Measurements from ENCODE around the gene TMEM161A. TPM values are rescaled to one million over a fixed set of nuclear protein-coding genes. Genes with fewer than 3 reads are reported as not detected.

TMEM161A gene
- total and polyA plus RNA-seq, 2 of the 13 experiments (the other 11 are each of a cell fraction or from before 2014, with no cell fraction given): 25.9 to 31.4 TPM

- H3K4me1 ChIP-seq (ENCODE audit: insufficient read depth, low read length): peaks cover 7% of the 10 kb centered on the region
- ChIA-PET POLR2A (interaction anchor here (1.1 kb wide), 1 partner anchor 28 kb away, joined by 3 read pairs; the partner anchor contains the start of gene MEF2B), CTCF (ENCODE audit: low intra/inter-chr PET ratio, low total read pairs) (interaction anchor here (0.6 kb wide), 1 partner anchor 53 kb away, joined by 3 read pairs; no protein-coding TSS in a partner anchor)
- DNase-seq (ENCODE audit: low spot score) (no peak), ATAC-seq (no peak), FAIRE-seq (no peak)
- H3K27ac ChIP-seq (ENCODE audit: extremely low read length, insufficient read depth, low read length): no peak overlapping the region
- no peak overlapping the region for H3K9ac ChIP-seq (ENCODE audit: insufficient read depth, low read depth, low read length)
- WGBS (ENCODE audit: low lambda C conversion rate): 83% methylated on average over 12 of the region's 12 CpGs
- intact Hi-C loops (cut with micrococcal nuclease; ENCODE audit: unreplicated experiment) (no loop called here), in situ Hi-C loops (cut with HindIII; ENCODE audit: extremely low pct_ligation_motif_present, low pct_unique_long_range_greater_than_20kb) (loop anchor here (5.0 kb wide), 1 partner anchor 35 kb away; no protein-coding TSS in a partner anchor)
- no peak overlapping the region for H3K4me3 ChIP-seq (replicated peaks in 1 of 3; ENCODE audit: insufficient read depth in 1 of 3, low read depth in 2 of 3, low read length in 3 of 3)
- no peak overlapping the region for H3K4me2 ChIP-seq (ENCODE audit: low read depth, low read length)
- TF ChIP-seq STAT5B (CRISPR knock-in tag; IDR thresholded peaks at IDR 0.05) (no peak), ZNF256 (CRISPR knock-in tag; conservative IDR thresholded peaks at IDR 0.05) (no peak), DDIT3 (CRISPR knock-in tag; IDR thresholded peaks at IDR 0.05) (no peak), TSC22D2 (CRISPR knock-in tag; IDR thresholded peaks at IDR 0.05; ENCODE audit: borderline replicate concordance) (no peak), ZNF83 (CRISPR knock-in tag; IDR thresholded peaks at IDR 0.05; ENCODE audit: borderline replicate concordance) (no peak), ZKSCAN1 (IDR thresholded peaks at IDR 0.05; ENCODE audit: low read length) (no peak), ZNF737 (CRISPR knock-in tag; IDR thresholded peaks at IDR 0.05; ENCODE audit: borderline replicate concordance) (no peak), MYC (CRISPR knock-in tag; IDR thresholded peaks at IDR 0.05; ENCODE audit: borderline replicate concordance) (no peak), GFI1 (CRISPR knock-in tag; IDR thresholded peaks at IDR 0.05; ENCODE audit: borderline replicate concordance) (no peak), SP140L (CRISPR knock-in tag; IDR thresholded peaks at IDR 0.05; ENCODE audit: borderline replicate concordance) (no peak), ZFAT (CRISPR knock-in tag; conservative IDR thresholded peaks at IDR 0.05) (no peak), HNF4G (IDR thresholded peaks at IDR 0.05; ENCODE audit: borderline replicate concordance, low read depth, low read length) (no peak), HNF4G (CRISPR knock-in tag; IDR thresholded peaks at IDR 0.05; ENCODE audit: borderline replicate concordance, low read depth) (no peak), FIP1L1 (IDR thresholded peaks at IDR 0.05; ENCODE audit: borderline replicate concordance, insufficient read depth, low read depth, low read length) (no peak), ZNF362 (CRISPR knock-in tag; IDR thresholded peaks at IDR 0.05; ENCODE audit: borderline replicate concordance) (no peak), ZNF720 (CRISPR knock-in tag; IDR thresholded peaks at IDR 0.05) (no peak)
- H2AFZ ChIP-seq (ENCODE audit: low read length): no peak overlapping the region
- no TSS peak for BruUV-seq (replicated peaks)
- H3K36me3 ChIP-seq (replicated peaks in 1 of 2; ENCODE audit: control insufficient read depth in 1 of 2, insufficient read depth in 2 of 2, low read length in 2 of 2): peaks cover 0 to 5% of the 10 kb centered on the region in 2 experiments; a peak in 1 of 5 replicates
- H3K79me2 ChIP-seq (ENCODE audit: insufficient read depth, low read length): peaks cover 3% of the 10 kb centered on the region
- H3K9me3 ChIP-seq (ENCODE audit: low read length): no peaks in the 10 kb centered on the region
- no peaks in the 10 kb centered on the region for H3K27me3 ChIP-seq (ENCODE audit: control insufficient read depth in 1 of 2, insufficient read depth in 2 of 2, low read length in 2 of 2)
- no peaks in the 10 kb centered on the region for H4K20me1 ChIP-seq (ENCODE audit: insufficient read depth, low read length)
Observed at GRCh38 chr19:19142347-19142746, 4.1 kb upstream of the TMEM161A start.
